HT1080 (cell line): Measurements from ENCODE around the gene ESPN. TPM values are rescaled to one million over a fixed set of nuclear protein-coding genes. Genes with fewer than 3 reads are reported as not detected.

Source experiments
- DNase-seq: peaks from one replicate; pipeline ENCODE4 v3.0.0-alpha.2; 2015; ENCODE audit warnings: low read depth
- total RNA-seq: library from RNA; depleted of rRNA; stranded (reverse); fragments of >200 nt; shearing (Covaris generic); gene quantifications from 2 replicates; pipeline ENCODE4 v1.2.3, GENCODE V29; 2014

The ESPN gene
- total RNA-seq, 1 experiment from 2014 or later, result not detected

- DNase-seq, result no peak
These were observed 38.5 kb downstream of the ESPN start for GRCh38 chr1:6463120-6463412.

- peak; percentile 29 for DNase-seq
These were observed 39.9 kb downstream of the ESPN start for GRCh38 chr1:6464514-6464836.

GRCh38 chr1:6464915-6465314 is 40.3 kb downstream of the ESPN start:
- DNase-seq, result no peak

- no peak for DNase-seq
These were observed 41.0 kb downstream of the ESPN start for GRCh38 chr1:6465461-6466005.

GRCh38 chr1:6466023-6466422 is 41.4 kb downstream of the ESPN start, which contains the start of gene TNFRSF25:
TSS of gene TNFRSF25 (minus strand) at chr1:6466173. CDS start at chr1:6466107, 66 bp downstream.
- DNase-seq, result no peak

GRCh38 chr1:6466751-6467150 is 42.2 kb downstream of the ESPN start:
- DNase-seq, result no peak

GRCh38 chr1:6467224-6467623 is 42.6 kb downstream of the ESPN start:
- DNase-seq, result no peak

GRCh38 chr1:6467744-6468688 is 43.4 kb downstream of the ESPN start:
- no peak for DNase-seq

- no peak for DNase-seq
These were observed 44.3 kb downstream of the ESPN start for GRCh38 chr1:6468729-6469461.

- no peak for DNase-seq
These were observed 45.8 kb downstream of the ESPN start for GRCh38 chr1:6470132-6471085.

- no peak for DNase-seq
These were observed 46.8 kb downstream of the ESPN start for GRCh38 chr1:6471086-6471969.

- DNase-seq, result no peak
These were observed 47.4 kb downstream of the ESPN start for GRCh38 chr1:6471970-6472368.

- no peak for DNase-seq
These were observed 47.8 kb downstream of the ESPN start for GRCh38 chr1:6472391-6472790.

GRCh38 chr1:6473156-6473555 is 48.6 kb downstream of the ESPN start:
- DNase-seq, result no peak

GRCh38 chr1:6473974-6474814 is 49.6 kb downstream of the ESPN start:
- DNase-seq, result no peak

- DNase-seq, result no peak
These were observed 50.3 kb downstream of the ESPN start for GRCh38 chr1:6474815-6475282.

- DNase-seq, result no peak
These were observed 51.0 kb downstream of the ESPN start for GRCh38 chr1:6475381-6476133.

GRCh38 chr1:6476483-6476882 is 51.9 kb downstream of the ESPN start:
- DNase-seq, result no peak
